Suprapubic skin (tissue), 4 donors: Measurements from ENCODE around the gene MADD. TPM values are rescaled to one million over a fixed set of nuclear protein-coding genes. Genes with fewer than 3 reads are reported as not detected.

ENCODE experiments used
- DNase-seq, 2 donors: peaks; one replicate each; pipeline ENCODE4 v3.0.0-alpha.2; 2019; ENCODE audit warnings: low spot score in 2 of 2
- H3K27ac ChIP-seq: fragments of 200-600 bp; sonication (generic); one replicate; pipeline ENCODE4 v1.5.1; 2019
- H3K27me3 ChIP-seq: fragments of 200-600 bp; sonication (generic); one replicate; pipeline ENCODE4 v1.5.1; 2019
- H3K36me3 ChIP-seq: fragments of 200-600 bp; sonication (generic); one replicate; pipeline ENCODE4 v1.5.1; 2019
- H3K4me1 ChIP-seq: fragments of 200-600 bp; sonication (generic); one replicate; pipeline ENCODE4 v1.5.1; 2019
- H3K4me3 ChIP-seq: fragments of 200-600 bp; sonication (generic); one replicate; pipeline ENCODE4 v1.5.1; 2019; ENCODE audit warnings: mild to moderate bottlenecking
- H3K9me3 ChIP-seq: fragments of 200-600 bp; sonication (generic); one replicate; pipeline ENCODE4 v1.5.1; 2019
- CTCF ChIP-seq, 2 donors: fragments of 200-600 bp in 1 of 2; fragments of 450-650 bp in 1 of 2; sonication (generic) in 1 of 2; IDR thresholded peaks; one replicate each; pipeline ENCODE4 v1.5.1; 2016 to 2019; ENCODE audit warnings: antibody characterized with exemption in 2 of 2, mild to moderate bottlenecking in 1 of 2, moderate library complexity in 1 of 2
- EP300 ChIP-seq: sonication (generic); formaldehyde crosslinking; IDR thresholded peaks from one replicate; pipeline ENCODE4 v1.6.1; 2017; ENCODE audit warnings: antibody characterized with exemption
- POLR2A ChIP-seq, 2 donors: fragments of 450-650 bp; IDR thresholded peaks; one replicate each; pipeline ENCODE4 v1.6.1; 2017; ENCODE audit warnings: antibody characterized with exemption in 2 of 2, mild to moderate bottlenecking in 2 of 2, moderate library complexity in 2 of 2
- POLR2AphosphoS5 ChIP-seq, 3 donors: sonication (generic); formaldehyde crosslinking; IDR thresholded peaks; one replicate each; pipeline ENCODE4 v1.6.1; 2017; ENCODE audit warnings: antibody characterized with exemption in 3 of 3
- WGBS: methylation state at CpG from one replicate; pipeline ENCODE4 v1.1.5; 2018; 5-methylcytosine and 5-hydroxymethylcytosine counted together
- total RNA-seq, 4 donors: library from RNA; depleted of rRNA; stranded (reverse); fragments of >200 nt; gene quantifications; one replicate each; pipeline ENCODE4 v1.1.0, GENCODE V29; 2016

Gene MADD
- total RNA-seq, 4 donors from 2014 or later, result 47.1 to 91.1 (median 71.3) TPM

DNA sequence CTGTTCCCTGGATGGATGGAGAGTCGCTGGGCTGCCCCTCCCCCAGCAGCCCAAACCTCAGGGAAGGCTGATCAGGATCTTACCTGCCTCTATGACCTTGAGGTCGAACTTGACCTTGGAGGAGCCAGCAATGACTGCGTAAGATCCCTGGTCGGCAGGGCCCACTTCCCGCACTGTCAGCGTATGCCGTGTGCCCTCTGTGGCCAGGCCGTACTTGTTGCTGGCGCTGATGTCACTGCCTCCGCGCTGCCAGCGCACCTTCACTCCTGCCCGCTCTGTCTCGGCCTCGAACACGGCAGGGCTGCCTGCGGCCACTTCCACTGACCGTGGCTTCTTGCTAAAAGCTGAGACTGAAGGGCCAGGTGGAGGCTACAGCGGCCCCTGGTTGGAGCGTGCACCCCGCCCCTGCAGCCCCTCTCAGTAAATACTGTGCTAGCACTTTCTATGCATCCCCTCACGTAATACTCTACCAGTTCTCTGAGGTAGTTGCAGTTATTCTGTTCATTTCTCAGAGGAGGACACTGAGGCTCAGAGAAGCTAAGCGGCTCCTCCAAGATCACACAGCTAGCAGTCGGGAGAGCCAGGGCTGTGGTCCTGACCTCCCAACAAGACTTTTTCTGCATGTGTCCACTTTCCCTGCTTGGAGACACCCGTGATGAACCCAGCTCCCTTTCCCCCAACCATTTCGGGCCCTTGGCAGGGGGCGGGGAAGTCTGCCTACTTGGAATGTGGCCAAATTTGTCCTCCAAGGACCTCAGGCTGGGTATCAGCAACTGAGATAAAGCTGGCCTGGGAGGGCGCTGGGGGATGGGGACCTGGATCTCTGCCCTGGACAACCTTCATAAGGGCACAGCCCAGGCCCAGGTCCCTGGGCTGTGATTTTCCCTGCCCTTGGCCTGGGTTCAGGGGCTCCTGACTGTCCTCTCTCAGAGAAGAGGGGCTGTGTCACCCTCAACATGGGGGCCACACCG is 81.5 kb downstream of the MADD start:
- H3K36me3 ChIP-seq, result no peaks in the 10 kb centered on the region
- no peak overlapping the region for H3K27ac ChIP-seq
- TF ChIP-seq POLR2AphosphoS5 (IDR thresholded peaks at IDR 0.05) (no peak), CTCF (IDR thresholded peaks at IDR 0.05) (no peak)

GRCh38 chr11:47352556-47352955 is 82.6 kb downstream of the MADD start, which contains the start of gene MYBPC3:
MYBPC3 (minus strand) TSS chr11:47352702; CDS start chr11:47352647, 55 bp downstream.
- DNase-seq, result no peak
- 81% methylated on average over 5 of the region's 5 CpGs for WGBS
- Histone ChIP-seq H3K4me3 (no peak within 1 kb of the TSS), H3K4me1 (peaks cover 14% of the 10 kb centered on the region), H3K27me3 (no peaks in the 10 kb centered on the region), H3K36me3 (no peaks in the 10 kb centered on the region), H3K27ac (no peak within 1 kb of the TSS), H3K9me3 (no peaks in the 10 kb centered on the region)
- no peak for TF ChIP-seq POLR2AphosphoS5 (IDR thresholded peaks at IDR 0.05)
- no peak for TF ChIP-seq CTCF (IDR thresholded peaks at IDR 0.05)
- TF ChIP-seq EP300, result no peak
- TF ChIP-seq POLR2A (IDR thresholded peaks at IDR 0.05), result no peak

More for the DNA sequence above, 81.5 kb downstream of the MADD start:
- no peak for DNase-seq
- Histone ChIP-seq H3K27me3 (no peaks in the 10 kb centered on the region), H3K4me1 (peaks cover 14% of the 10 kb centered on the region), H3K9me3 (no peaks in the 10 kb centered on the region), H3K4me3 (no peak overlapping the region)
- WGBS, result 83% methylated on average over 29 of the region's 29 CpGs

DNA sequence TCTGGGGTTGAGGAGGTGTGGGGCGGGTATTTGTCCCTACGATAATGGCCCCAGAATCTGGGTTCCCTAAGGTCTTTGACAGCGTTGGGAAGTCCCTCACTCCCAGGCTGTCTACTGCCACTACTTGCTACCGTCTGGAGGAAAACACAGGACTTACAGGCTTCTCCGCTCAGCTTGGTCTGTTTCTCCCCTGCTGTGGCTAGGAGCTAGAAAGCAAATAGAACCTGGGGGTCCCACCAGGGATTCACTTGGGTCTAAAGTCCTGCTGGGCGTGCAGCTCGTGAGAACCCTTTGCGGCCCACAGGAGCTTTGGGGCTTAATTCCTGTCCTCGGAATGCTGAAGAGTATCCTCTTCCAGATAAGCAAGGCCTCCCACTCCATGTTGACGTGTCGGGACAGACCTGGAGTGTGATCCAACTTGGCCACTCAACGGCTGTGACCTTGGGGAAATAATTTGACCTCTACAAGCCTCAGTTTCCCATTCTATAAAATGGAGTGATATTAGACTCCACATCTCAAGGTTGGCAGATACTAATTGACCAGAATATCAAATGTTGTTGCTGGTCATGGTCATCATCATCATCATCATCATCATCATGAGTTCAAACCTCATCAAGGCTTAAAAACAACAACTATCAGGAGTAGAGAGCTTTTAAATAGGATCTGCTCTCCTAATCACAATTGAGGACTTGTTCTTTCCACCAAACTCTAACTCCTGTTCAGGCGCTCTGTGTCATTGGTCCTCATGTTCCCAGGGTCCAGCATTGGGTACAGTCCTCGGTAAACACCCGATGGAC is 84.2 kb downstream of the MADD start:
- Histone ChIP-seq H3K27ac (no peak overlapping the region), H3K4me1 (peaks cover 14% of the 10 kb centered on the region), H3K36me3 (no peaks in the 10 kb centered on the region), H3K9me3 (no peaks in the 10 kb centered on the region), H3K4me3 (peak overlapping the region; percentile 63), H3K27me3 (no peaks in the 10 kb centered on the region)
- no peak for DNase-seq
- no peak for TF ChIP-seq CTCF (IDR thresholded peaks at IDR 0.05)
- no peak for TF ChIP-seq POLR2AphosphoS5 (IDR thresholded peaks at IDR 0.05)
- WGBS, result 79% methylated on average over 13 of the region's 15 CpGs

DNA sequence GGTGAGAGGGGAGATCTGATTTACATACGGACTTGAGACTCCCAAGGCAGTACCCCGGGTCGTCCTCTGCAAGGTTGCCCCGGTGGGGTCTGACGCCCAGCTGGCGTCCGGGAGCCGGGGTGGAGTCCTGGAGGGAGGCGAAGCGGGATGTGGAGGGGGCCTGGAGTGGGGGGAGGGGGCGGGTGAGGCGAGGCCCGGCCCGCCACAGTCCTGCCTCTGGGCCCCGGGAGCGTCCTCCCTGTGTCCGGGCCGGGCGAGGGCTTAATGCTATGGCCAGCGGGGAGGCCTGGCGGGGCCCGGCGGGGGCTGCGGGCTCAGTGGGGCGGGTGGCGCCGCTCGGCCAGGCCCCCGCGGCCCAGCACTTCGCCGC is 85.0 kb downstream of the MADD start:
- Histone ChIP-seq H3K27ac (peak overlapping the region; percentile 64), H3K27me3 (no peaks in the 10 kb centered on the region), H3K9me3 (no peaks in the 10 kb centered on the region), H3K4me3 (peak overlapping the region; percentile 63), H3K36me3 (no peaks in the 10 kb centered on the region), H3K4me1 (peaks cover 14% of the 10 kb centered on the region)
- TF ChIP-seq POLR2A (IDR thresholded peaks at IDR 0.05) (no peak), CTCF (IDR thresholded peaks at IDR 0.05) (no peak), EP300 (no peak)
- 38% methylated on average over 13 of the region's 32 CpGs for WGBS
- no peak for DNase-seq
